Purkinje cell (primary cell): ENCODE measurements around the gene CBX6. TPM values are rescaled to one million over a fixed set of nuclear protein-coding genes. Genes with fewer than 3 reads are reported as not detected.

Experiments used
- polyA plus RNA-seq: library from polyadenylated mRNA; unstranded; fragments of >200 nt; fragmentation: Nextera tagmentation; gene quantifications from 2 replicates; pipeline ENCODE4 v1.2.1, GENCODE V29; 2014

CBX6 gene
- polyA plus RNA-seq = 1.7 and 7.9 TPM in 2 replicates

GRCh38 chr22:38872172-38872830 is at the start of gene CBX6:
CBX6 (minus strand) TSS chr22:38872216; CDS start chr22:38872190, 26 bp downstream.

GRCh38 chr22:38843657-38844314 is 28.2 kb downstream of the CBX6 start, which contains the start of gene NPTXR:
NPTXR (minus strand) TSS chr22:38844028.

Other genes with a start within 250 kb of the CBX6 start
- gene FAM227A, start 215.8 kb downstream of the CBX6 start, polyA plus RNA-seq = 0.07 and 0.93 TPM in 2 replicates
- 25.2 and 30.7 TPM in 2 replicates for gene CBY1, start 215.6 kb downstream of the CBX6 start, polyA plus RNA-seq
- gene TOMM22, start 190.3 kb downstream of the CBX6 start, polyA plus RNA-seq = 90.9 and 96.0 TPM in 2 replicates
- 2.6 and 6.2 TPM in 2 replicates for gene JOSD1, start 171.3 kb downstream of the CBX6 start, polyA plus RNA-seq
- 0.63 and 1.3 TPM in 2 replicates for gene GTPBP1, start 166.3 kb downstream of the CBX6 start, polyA plus RNA-seq
- gene SUN2, start 116.2 kb downstream of the CBX6 start, polyA plus RNA-seq = 0.22 and 0.24 TPM in 2 replicates
- 5.3 and 6.1 TPM in 2 replicates for gene DNAL4, start 78.1 kb downstream of the CBX6 start, polyA plus RNA-seq
- gene NPTXR, start 28.2 kb downstream of the CBX6 start, polyA plus RNA-seq = 6.8 and 9.8 TPM in 2 replicates
- not detected in 2 replicates for gene APOBEC3A, start 85.4 kb upstream of the CBX6 start, polyA plus RNA-seq
- not detected in 2 replicates for gene APOBEC3B, start 110.1 kb upstream of the CBX6 start, polyA plus RNA-seq
- gene APOBEC3C, start 142.0 kb upstream of the CBX6 start, polyA plus RNA-seq = not detected in 2 replicates
- gene APOBEC3D, start 148.9 kb upstream of the CBX6 start, polyA plus RNA-seq = not detected in 2 replicates
- not detected in 2 replicates for gene APOBEC3F, start 168.6 kb upstream of the CBX6 start, polyA plus RNA-seq
- not detected in 2 replicates for gene APOBEC3G, start 205.1 kb upstream of the CBX6 start, polyA plus RNA-seq
- not detected in 2 replicates for gene APOBEC3H, start 225.0 kb upstream of the CBX6 start, polyA plus RNA-seq